ENCODE results near the gene CMTM1.
"Not testable (repeated sequence)": the region's sequence is repeated elsewhere in the genome, so short reads cannot be mapped to it uniquely, and the experiment has no call there.

Gene CMTM1

DNA sequence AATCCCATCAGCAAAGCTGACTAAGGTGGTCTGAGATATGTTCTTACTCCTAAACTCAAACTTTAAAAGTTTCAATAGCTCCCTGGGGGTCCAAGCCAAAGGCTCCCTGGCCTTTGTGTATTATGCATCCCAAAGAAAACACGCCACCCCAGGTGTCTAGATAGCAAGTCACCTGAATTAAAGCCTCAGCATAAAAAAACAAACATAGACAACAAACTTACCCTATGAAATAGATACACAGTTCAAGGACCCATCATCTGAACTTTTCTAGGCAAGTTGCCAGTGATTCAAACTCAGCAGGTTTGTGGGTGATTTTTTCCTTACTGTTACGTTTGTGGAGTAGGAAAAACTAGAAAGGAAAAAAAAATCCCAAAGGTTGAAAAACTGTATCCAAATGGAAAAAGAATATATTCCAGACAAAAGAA, 50.8 kb downstream of the CMTM1 start:
- no peak for DNase-seq

GRCh38 chr16:66617728-66618127, 51.5 kb downstream of the CMTM1 start:
- no peak for DNase-seq

DNA sequence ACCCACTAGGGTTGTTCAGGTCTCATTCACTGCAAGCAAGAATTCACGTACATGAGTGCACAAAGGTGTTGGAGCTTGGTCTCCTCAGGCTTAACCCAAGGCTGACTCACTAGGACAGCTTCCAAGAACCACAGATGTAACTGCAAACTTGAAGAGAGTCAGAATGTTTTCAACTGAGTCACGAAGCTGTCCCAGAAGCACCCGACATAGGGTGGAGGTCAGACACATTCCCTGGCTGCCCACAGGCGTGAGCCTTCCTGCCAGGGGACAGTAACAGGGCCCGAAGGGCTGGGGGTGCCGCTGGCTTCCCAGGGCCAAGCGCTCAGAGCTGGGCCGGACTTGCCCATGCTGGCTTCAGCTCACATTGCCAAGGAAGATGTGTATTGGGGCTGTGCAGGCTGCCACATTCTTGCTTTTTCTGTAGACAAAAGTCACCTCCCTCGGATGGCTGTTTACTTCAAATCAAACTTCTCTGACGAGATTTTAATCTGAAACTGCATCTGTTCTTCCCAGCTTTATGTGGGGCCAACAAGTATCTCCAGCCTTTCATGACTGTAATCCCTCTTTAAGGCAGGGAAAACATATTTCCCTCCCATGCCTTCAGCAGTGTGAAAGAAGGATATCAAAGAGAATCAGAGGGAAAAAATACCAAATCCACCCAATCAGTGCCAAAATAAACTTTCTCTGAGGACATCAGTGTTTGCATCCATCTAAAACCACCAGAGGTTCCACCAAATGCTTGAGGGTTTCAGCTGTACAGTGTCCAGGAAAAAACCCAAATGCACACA, 52.5 kb downstream of the CMTM1 start:
- DNase-seq = no peak

DNA sequence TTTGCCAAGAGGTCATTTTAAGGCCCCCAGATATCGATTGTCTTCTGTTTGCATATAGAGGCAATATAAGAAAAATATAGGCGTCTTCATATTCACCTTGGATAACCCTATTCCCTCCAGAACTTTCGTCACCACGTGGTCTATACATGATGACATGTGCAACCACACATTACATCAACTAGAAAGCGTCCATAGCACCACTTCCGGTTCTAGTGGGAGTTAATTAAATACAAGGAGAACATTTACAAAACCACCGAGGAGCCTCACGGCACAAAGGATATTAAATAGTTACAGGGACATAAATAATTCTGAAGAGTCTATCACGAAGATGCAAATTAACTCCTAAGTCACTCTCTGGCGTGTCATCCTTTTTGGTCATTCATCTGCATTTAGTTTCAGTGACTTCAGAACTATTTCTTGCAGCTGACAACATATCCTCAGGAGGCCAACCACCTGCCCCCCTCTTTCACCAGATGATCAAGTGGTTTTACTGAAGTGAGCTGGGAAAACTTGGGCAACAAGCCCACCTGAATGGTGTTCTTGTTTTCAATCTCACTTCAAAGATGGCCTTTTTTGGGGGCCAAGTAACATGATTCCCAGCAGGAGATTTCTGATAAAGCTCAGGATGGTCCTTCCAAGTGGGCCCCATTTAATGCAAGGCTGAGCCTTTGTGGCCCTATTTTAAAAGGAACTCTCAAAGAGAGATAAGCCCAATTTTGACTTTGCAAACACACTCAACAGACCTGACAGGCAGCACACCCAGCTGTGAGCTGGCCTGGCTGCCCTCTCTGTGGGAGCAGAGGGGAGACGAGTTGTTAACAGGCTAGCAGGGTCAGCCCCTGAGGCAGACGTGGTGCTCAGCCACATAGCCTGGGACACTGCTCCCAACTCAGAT, 53.5 kb downstream of the CMTM1 start:
- DNase-seq = no peak

- no peak for DNase-seq
These were observed 54.2 kb downstream of the CMTM1 start for GRCh38 chr16:66620429-66620795.

GRCh38 chr16:66621973-66622372, 55.7 kb downstream of the CMTM1 start:
- DNase-seq = no peak

GRCh38 chr16:66622863-66623262, 56.6 kb downstream of the CMTM1 start:
- DNase-seq = no peak

GRCh38 chr16:66623755-66624154, 57.5 kb downstream of the CMTM1 start:
- DNase-seq = no peak

DNA sequence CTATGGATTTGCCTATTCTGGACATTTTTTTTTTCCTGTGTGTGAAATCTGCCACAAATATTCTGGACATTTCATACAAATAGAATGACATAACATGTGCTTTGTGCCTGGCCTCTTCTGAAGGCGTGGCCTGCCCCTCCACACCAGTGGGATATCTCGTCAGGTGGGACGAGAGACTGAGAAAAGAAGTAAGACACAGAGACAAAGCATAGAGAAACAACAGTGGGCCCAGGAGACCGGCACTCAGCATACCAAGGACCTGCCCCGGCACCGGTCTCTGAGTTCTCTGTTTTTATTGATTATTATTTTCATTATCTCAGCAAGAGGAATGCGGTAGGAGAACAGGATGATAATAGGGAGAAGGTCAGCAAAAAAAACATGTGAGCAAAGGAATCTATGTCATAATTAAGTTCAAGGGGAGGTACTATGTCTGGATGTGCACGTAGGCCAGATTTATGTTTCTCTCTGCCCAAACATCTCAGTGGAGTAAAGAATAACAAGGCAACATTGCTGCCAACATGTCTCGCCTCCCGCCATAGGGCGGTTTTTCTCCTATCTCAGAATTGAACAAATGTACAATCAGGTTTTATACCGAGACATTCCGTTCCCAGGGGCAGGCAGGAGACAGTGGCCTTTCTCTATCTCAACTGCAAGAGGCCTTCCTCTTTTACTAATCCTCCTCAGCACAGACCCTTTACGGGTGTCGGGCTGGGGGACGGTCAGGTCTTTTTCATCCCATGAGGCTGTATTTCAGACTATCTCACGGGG, 61.6 kb downstream of the CMTM1 start:
- not testable (repeated sequence) for DNase-seq
